HG02678 (cell line): Measurements from ENCODE around the gene DCN.
"Not testable (repeated sequence)": the region's sequence is repeated elsewhere in the genome, so short reads cannot be mapped to it uniquely, and the experiment has no call there.

Experiments
- ATAC-seq: cut with Tn5 transposase; IDR thresholded peaks from one replicate; pipeline ENCODE4 v1.9.1; 2021; ENCODE audit warnings: mild to moderate bottlenecking, moderate library complexity; ENCODE audit not compliant: unreplicated experiment

The DCN gene, protein sequence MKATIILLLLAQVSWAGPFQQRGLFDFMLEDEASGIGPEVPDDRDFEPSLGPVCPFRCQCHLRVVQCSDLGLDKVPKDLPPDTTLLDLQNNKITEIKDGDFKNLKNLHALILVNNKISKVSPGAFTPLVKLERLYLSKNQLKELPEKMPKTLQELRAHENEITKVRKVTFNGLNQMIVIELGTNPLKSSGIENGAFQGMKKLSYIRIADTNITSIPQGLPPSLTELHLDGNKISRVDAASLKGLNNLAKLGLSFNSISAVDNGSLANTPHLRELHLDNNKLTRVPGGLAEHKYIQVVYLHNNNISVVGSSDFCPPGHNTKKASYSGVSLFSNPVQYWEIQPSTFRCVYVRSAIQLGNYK

DNA sequence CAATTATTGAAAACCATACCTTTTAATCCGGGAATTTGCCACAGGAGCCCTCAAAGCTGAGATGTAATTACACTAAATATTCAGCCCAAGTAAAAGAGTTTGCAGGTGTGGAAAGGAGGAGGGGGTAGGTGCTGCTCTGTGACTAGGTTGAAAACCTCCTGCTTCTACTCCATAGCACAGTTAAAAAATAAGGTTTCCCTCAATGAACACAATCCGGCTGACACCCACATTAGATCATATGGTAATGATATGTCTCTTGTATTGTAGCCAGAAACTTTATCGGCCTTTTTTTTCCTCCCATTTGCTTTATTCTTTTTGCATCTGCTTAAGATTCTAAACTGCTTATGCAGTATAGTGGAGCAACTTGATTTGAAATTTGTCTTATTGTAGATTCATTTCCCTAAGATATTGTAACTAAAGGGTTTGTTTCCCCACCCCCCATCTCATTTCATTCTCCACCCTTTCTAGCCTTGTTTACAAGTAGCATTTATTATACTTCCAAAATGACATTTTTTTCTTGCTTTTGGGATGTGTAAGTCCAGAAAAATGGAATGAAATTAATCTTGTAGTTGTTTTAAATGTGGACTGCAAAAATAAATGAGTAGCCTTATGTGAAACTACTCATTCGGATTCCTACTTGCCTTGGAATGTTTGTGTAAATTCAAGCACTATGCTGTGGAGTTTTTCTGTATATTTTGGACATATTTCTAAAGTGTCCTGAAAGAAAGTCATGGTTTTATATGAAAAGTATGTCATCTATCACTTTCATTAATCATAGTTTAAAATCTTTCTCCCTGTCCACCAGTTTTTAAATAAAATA, at the start of gene DCN:
TSS of gene DCN (minus strand) at position 182 of the 820 bp plus-strand sequence. CDS start 4,265 bp downstream, outside the sequence.
- ATAC-seq = no peak

DNA sequence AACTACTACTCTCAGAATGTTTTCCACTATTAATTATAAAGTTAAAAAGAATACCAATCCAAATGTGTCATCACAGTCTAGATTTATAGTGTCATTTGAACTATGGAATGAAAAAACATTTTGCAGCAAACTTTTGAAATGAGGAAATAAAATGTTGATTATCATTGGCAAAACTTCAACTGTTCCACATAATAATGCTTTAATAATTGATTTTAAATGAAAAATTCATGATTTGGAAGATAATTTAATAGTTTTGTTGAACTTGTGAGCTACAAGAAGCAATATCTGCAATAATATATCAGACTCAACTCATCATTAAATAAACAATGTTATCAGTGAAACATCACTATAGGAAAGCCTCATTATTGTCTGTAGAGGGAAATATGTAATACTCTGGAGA, 48.2 kb upstream of the DCN start:
- no peak for ATAC-seq

DNA sequence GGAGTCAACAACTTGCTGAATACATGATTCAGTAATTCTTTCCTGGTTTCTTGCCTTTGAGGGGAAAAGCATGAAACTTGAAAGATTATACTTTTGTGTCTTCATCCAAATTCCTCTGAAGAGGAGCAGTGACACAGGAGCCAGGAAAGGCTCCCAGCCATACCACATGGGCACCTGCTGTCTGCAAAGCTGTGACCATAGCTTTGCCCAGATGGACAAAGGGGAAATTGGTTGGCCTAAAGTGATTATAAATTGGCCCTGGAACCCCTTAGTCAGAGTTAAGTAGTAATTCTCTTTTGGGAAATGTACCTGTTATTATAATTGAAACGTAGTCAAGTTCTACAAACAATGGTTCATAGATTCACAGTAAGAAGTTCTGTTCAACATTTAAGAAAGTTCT, 44.3 kb upstream of the DCN start:
- ATAC-seq = no peak

DNA sequence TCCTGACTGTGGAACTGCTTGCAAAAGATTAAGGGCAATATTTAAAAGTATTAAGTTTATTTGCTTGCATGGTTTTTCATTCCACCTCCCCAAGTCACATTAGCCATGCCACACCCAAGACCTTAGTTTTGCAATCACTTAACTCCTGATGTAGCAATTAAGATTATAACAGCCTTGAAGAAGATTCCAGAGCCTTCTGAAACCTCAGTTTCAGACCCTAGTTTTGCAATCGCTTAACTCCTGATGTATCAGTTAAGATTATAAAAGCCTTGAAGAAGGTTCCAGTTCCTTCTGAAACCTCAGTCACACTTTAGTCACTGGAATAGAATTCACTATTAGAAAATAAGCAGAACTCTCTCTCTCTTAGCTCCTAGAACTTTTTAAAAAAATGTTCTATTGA, 42.7 kb upstream of the DCN start:
- ATAC-seq = no peak

DNA sequence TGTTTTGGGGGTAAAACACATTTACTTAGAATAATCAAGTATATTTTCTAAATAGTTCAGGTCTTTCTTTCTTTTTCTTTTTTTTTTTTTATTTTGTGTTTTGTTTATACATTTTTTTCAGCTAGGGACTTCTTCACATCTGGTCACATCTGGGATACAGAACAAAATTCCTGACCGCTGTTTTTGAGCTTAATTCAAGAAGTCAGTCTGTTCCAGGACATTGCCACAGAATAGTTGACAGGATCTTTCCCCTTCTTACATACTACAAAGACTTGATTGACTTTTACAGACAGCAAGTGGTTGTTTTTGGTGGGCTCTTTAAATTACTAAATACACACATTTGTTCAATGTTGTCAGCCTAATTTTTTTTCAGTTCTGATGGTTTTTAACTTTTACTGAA, 41.8 kb upstream of the DCN start:
- ATAC-seq = no peak

DNA sequence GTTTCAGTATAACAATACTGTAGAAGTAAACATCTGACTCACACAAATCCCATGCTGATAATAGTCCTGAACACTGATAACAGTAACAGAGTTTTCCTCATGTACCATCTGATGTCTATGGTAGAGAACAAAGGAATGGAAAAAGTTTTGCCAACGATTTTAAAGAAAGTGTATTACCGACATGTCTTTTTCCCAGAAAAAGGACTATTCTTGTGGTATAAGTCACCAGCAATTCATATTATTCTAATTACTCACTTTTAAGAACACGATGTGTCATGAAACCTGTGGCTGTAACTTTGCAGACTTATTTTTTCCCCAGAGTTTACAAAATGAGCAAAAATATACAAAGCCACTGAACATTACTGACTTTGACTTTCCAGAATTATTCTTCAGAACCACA, 40.1 kb upstream of the DCN start:
- ATAC-seq = no peak

DNA sequence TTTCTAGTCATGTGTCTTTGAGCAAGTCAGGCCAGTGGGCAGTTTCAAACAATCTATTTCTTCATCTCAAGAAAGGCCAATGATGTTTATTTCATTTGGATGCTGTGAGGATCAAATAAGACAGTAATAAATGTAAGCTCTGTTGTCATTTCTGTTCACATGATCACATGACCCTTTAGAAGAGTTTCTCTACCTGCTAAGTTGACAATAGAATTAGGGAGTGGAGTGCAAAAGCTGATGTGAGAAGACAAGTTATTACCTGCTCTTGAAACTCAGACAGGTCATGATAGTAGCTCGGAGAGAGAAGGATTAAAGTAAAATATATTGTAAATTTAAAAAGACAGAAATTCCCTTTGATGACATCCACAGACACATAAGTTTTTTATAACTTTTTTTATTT, 37.3 kb upstream of the DCN start:
- ATAC-seq = no peak

DNA sequence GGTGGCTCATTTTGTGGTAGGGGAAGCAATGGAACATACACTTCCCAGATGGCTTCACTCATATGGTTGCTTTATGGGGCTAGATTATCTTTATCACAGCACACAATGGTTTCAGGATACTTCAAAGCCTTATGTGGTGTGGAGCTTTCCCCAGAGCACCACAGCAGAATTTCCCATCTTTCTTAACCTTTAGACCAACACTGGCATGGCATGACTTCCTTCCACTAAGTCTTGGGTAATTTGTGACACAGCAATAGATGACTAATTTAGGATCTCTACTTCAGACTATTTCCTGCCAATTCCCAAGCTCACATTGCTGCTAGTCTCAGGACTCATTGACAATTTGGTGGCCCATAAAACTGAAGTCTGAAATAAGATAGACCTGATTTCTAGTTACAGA, 36.9 kb upstream of the DCN start:
- ATAC-seq = no peak

DNA sequence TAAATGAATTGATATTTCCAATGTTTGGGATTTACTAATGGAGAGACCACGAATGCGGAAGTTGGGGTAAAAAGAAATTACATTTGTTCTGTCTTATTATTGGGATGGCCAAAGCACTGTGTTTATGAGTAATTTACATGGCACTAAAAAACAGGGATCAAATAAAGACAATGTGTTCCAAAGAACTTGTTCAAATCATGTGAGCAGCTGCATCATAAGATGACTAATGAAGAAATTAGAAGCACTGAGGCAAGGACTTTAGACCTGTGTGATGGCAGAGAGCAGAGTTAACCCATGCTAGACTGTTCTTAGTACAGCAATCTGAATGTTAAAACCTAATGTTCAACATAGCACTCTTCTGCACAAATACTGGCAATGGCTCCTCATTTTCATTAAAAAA, 34.3 kb upstream of the DCN start:
- ATAC-seq = no peak

DNA sequence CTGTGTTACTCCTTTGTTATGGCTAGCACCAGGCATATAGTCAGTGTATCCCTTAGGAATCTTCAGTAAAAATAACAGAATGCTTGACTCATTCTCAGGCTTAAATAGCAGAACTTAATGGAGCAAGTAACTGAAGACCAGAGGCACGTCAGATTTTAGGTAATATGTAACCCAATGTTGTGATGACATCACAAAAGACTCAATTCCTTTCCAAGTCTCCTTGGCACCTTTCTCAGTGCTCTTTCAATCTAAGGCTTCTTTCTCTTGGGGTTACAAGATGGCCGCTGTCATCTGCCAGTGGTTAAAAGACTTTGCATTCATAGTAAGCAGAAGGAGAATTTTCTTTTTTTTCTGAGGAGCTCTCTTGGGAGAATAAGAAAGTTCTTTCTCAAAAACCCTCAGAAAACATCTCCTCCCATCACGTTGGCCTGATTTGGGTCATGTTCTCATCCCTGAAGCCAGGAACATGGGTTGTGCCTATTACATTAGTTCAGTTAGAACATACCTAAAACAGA, 33.4 kb upstream of the DCN start:
- no peak for ATAC-seq

DNA sequence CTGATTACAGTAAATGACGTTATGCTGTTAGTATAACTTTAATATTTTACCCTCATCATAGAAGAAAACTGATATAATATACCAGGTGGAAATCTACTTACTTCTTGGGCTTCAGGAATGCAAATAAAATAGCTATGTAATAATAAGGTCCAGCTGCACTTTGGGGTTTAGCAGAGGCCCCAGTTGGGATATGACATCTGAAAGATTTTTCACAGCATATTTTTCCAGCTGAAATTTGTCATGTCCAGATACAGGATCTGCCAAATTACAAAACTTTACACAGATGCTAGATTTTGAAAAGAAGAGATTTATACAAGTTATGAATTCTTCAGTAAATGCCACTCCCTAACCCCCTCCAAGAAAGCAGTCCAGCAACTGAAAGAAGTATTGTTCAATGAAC, 29.2 kb upstream of the DCN start:
- no peak for ATAC-seq

DNA sequence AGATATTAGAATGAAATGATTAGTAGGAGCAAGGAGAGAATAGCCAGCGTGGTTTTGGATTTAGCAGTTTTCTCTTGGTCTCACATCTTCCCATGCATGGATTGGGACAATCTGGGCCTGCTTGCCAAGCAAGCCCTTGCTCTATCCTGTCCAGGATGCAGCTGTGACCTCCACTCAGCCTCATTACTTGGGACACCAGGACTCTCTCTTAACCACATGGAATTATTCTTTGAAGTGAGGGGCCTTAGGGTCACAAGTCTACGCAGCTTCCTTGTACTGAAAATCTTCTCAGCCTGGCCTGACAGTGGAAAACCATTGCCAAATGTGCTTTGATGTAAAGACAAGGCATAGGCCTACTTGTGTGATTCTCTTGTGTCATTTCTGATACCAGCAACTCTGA, 28.0 kb upstream of the DCN start:
- no peak for ATAC-seq

DNA sequence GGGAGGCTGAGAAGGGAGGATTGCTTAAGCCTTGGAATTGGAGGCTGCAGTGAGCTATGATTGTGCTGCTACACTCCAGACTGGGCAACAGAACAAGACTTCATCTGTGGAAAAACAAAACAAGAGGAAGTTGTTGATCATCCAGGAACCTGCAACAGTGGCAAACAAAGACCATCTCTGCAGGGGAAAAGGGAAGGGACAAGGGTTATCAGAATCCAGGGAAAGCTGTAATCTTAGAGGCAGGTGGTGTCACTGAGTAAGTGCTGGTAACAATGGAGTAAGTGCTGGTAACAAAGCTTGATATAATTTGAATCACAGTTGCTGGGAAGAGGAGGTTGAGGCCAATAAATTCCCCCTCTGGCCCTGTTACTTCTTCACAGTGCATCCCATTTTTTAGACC, 27.5 kb upstream of the DCN start:
- ATAC-seq = no peak

DNA sequence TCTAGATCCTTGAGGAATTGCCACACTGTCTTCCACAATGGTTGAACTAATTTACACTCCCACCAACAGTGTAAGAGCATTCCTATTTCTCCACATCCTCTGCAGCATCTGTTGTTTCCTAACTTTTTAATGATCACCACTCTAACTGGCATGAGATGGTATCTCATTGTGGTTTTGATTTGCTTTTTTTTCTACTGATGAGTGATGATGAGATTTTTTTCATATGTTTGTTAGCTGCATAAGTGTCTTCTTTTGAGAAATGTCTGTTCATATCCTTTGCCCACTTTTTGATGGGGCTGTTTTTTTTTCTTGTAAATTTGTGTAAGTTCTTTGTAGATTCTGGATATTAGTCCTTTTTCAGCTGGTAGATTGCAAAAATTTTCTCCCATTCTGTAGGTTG, 24.7 kb upstream of the DCN start:
- ATAC-seq = not testable (repeated sequence)

DNA sequence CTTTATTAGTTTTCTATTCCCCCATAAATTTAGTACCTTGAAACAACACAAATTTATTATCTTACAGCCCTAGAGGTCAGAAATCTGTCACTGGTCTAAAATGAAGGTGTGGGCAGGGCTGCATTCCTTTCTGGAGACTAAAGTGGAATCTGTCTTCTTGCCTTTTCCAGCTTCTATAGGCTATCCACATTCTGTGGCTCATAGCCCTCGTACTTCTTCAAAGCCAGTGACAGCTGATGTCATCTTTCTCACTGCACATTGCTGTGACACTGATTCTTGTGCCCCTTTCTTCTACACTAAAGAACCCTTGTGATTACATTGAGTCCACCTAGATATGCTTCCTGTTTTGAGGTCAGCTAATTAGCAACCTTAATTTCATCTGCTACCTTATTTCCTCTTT, 23.2 kb upstream of the DCN start:
- ATAC-seq = no peak

DNA sequence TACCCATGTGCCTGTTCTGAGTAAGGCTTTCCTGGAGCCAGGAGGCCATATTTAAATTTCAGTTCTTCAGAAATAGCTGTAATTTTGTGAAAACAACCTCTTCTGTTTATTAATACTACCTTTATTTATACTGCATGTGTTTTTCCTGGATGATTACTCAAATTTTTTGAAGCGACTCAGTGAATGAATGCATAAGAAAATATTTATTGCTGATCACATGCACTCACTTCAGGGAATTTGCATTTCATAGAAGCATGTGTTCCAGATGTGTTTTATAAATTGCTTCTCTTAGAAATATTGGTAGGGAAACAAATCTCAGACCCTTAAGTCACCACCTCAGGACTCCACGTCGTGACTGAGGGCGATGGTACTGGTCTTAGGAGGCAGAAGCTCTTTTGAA, 21.8 kb upstream of the DCN start:
- no peak for ATAC-seq

DNA sequence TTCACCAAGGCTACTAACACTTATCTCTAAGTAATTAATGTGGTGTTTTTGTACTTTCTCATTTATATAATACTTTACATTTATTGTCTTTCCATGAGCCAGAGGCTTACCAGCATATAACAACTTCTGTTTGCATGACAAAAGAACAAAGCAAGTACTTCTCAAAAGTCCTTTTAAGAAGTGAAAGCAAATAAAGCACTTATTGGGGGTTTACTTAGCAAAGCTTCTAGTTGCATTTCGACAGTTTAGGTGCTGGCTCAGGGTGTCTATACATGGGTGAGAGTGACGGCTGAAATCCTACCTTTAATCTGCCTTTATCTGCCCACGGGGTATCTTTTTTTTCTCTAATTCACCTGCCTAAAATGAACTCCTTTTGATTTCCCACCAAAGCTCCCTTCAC, 21.0 kb upstream of the DCN start:
- no peak for ATAC-seq

DNA sequence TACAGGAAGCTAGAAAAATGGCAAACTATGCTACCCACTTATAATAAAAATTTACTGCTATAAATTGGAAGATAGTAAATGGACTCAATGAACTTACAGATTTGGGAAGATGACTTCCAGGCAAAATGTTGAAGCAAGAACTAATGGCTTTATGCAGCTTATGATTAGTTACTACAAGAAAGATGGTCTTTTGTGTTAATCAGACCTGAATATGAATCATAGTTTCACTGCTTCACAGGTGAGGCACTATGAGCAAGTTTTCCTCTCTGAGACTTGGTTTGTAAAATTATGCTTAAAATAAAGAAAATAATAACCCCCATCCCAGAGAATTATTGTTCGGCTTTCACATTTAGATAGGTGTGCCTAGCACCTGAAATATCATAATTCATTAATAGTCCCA, 19.8 kb upstream of the DCN start:
- no peak for ATAC-seq

DNA sequence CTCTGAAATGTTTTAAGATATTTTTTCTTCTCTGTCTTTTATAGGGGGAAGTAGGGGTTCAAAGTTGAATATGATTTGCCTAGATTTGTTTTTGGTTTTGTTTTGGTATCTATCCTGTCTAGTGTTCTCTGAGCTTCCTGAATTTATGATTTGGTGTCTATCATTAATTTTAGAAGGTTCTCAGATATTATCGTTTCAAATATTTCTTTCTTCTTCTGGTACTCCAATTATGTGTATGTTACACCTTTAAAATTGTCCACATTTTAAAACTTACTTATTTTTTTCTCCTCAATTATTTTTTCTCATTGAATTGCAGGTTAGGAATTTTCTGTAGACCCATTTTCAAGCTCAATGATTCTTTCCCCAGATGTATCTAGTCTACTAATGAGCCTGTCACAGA, 13.8 kb upstream of the DCN start:
- no peak for ATAC-seq

DNA sequence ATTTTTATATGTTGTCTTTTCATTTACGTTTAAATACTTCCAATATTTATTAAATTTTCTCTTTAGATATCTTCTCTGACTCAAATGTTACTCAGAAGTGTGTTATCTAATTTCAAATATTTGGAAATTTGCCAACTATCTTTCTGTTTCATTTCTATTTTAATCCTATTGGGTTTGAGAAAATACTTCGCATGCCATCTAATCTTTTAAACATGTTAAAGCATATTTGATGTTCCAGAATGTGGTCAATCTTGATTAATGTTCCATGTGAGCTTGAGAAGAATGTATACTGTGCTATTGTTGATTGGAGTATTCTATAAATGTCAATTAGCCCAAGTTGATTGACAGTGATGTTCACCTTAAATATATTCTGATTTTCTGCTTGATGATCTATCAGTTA, 11.9 kb upstream of the DCN start:
- no peak for ATAC-seq

DNA sequence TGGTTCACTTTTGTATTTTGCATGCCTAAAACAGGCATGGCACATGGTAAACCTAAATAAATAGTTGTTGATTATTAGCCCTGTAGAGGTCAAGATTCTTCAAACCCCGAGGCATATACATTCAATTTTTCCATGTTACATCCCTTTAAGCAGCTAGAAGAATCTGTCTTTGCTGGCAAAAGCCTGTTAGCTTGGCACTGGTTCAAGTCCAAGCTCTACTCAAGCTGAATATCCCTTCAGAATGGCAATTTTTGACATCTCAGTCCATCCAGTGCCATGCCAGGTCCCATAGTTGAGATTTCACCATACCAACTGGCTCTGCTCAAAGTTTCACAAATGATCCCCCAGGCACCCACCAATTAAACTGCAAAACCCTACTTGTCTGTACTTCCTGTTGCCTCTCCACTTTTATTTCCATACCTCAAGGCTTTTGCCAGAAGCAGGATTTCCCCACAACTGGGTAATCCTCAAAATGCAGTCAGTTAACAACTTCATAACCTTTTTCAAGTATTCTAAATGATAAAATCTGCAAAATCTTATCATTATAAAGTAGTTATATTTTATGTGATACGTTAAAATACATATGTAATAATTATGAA, 9.0 kb upstream of the DCN start:
- ATAC-seq = no peak

DNA sequence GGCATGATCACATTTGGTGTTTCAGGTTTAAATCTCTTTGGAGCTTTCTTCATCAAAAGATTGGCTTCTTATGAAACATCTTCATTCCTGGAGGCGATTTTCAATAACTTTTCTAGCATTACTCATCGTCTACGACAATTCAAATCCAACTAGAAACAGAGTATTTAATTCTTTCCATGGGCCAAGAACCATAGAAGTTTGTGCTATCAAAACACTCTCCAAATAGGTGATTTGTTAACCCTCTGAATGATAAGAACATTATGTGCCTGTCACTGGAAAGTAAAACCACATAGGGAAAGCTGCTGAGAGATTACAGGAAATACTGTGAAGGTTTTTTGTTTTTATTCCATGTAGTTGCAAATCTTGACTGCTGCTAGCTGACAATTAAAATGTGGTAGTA, 6.9 kb upstream of the DCN start:
- ATAC-seq = no peak
